Common myeloid progenitor, CD34-positive (primary cell): ENCODE measurements around the gene MEGF10.

Experiments used
- CTCF ChIA-PET: fragments of 350-600 bp; sonication (Branson Sonifier 250); formaldehyde crosslinking; loops from one replicate; lab custom pipeline; 2021; ENCODE audit warnings: antibody characterized with exemption; lab: Charles Lee
- POLR2A ChIA-PET: fragments of 350-600 bp; sonication (Branson Sonifier 250); formaldehyde crosslinking; loops from one replicate; lab custom pipeline; 2021; ENCODE audit warnings: antibody characterized with exemption; lab: Charles Lee
- DNase-seq, 3 donors: peaks; one replicate each; pipeline versions ENCODE4 v3.0.0 to v3.0.0-alpha.2; 2013
- H3K27ac ChIP-seq, 2 experiments: 1 replicate in 1 of 2; 2 replicates in 1 of 2; pipeline ENCODE4 v1.7.0; 2013; ENCODE audit warnings: inconsistent platforms in 2 of 2, low read length in 2 of 2, mild to moderate bottlenecking in 2 of 2, low read depth in 1 of 2, moderate library complexity in 1 of 2; ENCODE audit not compliant: severe bottlenecking in 2 of 2, insufficient read depth in 1 of 2, poor library complexity in 1 of 2
- H3K27me3 ChIP-seq, 5 experiments: replicated peaks in 2 of 5; 1 replicate in 3 of 5; 2 replicates in 2 of 5; pipeline versions ENCODE4 v1.6.1 to v1.7.0; 2013; ENCODE audit warnings: low read length in 4 of 5, mild to moderate bottlenecking in 2 of 5, moderate library complexity in 2 of 5, inconsistent platforms in 1 of 5; ENCODE audit not compliant: insufficient read depth in 5 of 5, control insufficient read depth in 4 of 5
- H3K36me3 ChIP-seq, 4 experiments: 1 replicate in 2 of 4; 2 replicates in 2 of 4; pipeline versions ENCODE4 v1.6.1 to v1.7.0; 2013; ENCODE audit warnings: low read length in 3 of 4, control low read depth in 1 of 4, mild to moderate bottlenecking in 1 of 4; ENCODE audit not compliant: control insufficient read depth in 4 of 4, insufficient read depth in 4 of 4
- H3K4me1 ChIP-seq, 4 experiments: 1 replicate in 3 of 4; 2 replicates in 1 of 4; pipeline versions ENCODE4 v1.6.1 to v1.7.1; 2013; ENCODE audit warnings: low read length in 3 of 4, mild to moderate bottlenecking in 3 of 4, control low read depth in 1 of 4, inconsistent platforms in 1 of 4, moderate library complexity in 1 of 4; ENCODE audit not compliant: control insufficient read depth in 4 of 4, insufficient read depth in 4 of 4; ENCODE audit errors: control extremely low read depth in 1 of 4
- H3K4me3 ChIP-seq, 7 experiments: 1 replicate in 4 of 7; 2 replicates in 3 of 7; pipeline versions ENCODE4 v1.5.1 to v1.7.0; 2013; ENCODE audit warnings: mild to moderate bottlenecking in 7 of 7, low read length in 6 of 7, moderate library complexity in 6 of 7, inconsistent platforms in 2 of 7, low read depth in 2 of 7, control low read depth in 1 of 7; ENCODE audit not compliant: insufficient read depth in 4 of 7, control insufficient read depth in 1 of 7; ENCODE audit errors: extremely low read depth in 1 of 7
- H3K9me3 ChIP-seq, 5 experiments: 1 replicate in 4 of 5; 2 replicates in 1 of 5; pipeline versions ENCODE4 v1.6.1 to v1.7.1; 2013; ENCODE audit warnings: low read length in 4 of 5, mild to moderate bottlenecking in 2 of 5, inconsistent platforms in 1 of 5, low read depth in 1 of 5, moderate library complexity in 1 of 5; ENCODE audit not compliant: control insufficient read depth in 4 of 5, insufficient read depth in 2 of 5; ENCODE audit errors: control extremely low read depth in 1 of 5
- WGBS: methylation state at CpG from one replicate; pipeline ENCODE4 v1.1.5; 2013; ENCODE audit not compliant: insufficient coverage; 5-methylcytosine and 5-hydroxymethylcytosine counted together

MEGF10 gene

GRCh38 chr5:127472700-127473099 lies 182.1 kb downstream of the MEGF10 start:
- WGBS: no CpG with 5 or more reads among the region's 3 CpGs
- ChIA-PET CTCF (interaction anchor here (0.9 to 1.3 kb wide), 2 partner anchors 20 to 38 kb away, joined by 3 to 4 read pairs; no protein-coding TSS in a partner anchor), POLR2A (no interaction called here)
- Histone ChIP-seq H3K27me3 (no peaks in the 10 kb centered on the region), H3K9me3 (no peaks in the 10 kb centered on the region), H3K27ac (no peak overlapping the region), H3K36me3 (no peaks in the 10 kb centered on the region), H3K4me3 (no peak overlapping the region), H3K4me1 (no peaks in the 10 kb centered on the region)
- DNase-seq: no peak

- POLR2A ChIA-PET: no interaction called here
- Histone ChIP-seq H3K36me3 (no peaks in the 10 kb centered on the region), H3K4me3 (no peak overlapping the region), H3K27me3 (peaks cover 0 to 2% (median 0%) of the 10 kb centered on the region in 5 experiments), H3K9me3 (no peaks in the 10 kb centered on the region), H3K27ac (no peak overlapping the region), H3K4me1 (no peaks in the 10 kb centered on the region)
- 96% methylated on average over 4 of the region's 4 CpGs for WGBS
- CTCF ChIA-PET: no interaction called here
- no peak for DNase-seq
Measured at GRCh38 chr5:127486471-127486870, 195.9 kb downstream of the MEGF10 start.

- no peaks in the 10 kb centered on the region for H3K36me3 ChIP-seq
- H3K9me3 ChIP-seq: no peaks in the 10 kb centered on the region
- peaks cover 0 to 2% (median 0%) of the 10 kb centered on the region in 5 experiments for H3K27me3 ChIP-seq
- H3K27ac ChIP-seq: no peak overlapping the region
- CTCF ChIA-PET: interaction anchor here (0.7 to 3.6 kb wide), 21 partner anchors 8 to 946 kb away, joined by 3 to 21 read pairs (median 3); no protein-coding TSS in a partner anchor
- 93% methylated on average over 2 of the region's 3 CpGs for WGBS
- peak; percentile 54 to 73 (median 70) for DNase-seq
- POLR2A ChIA-PET: no interaction called here
- H3K4me3 ChIP-seq: no peak overlapping the region
- no peaks in the 10 kb centered on the region for H3K4me1 ChIP-seq
Measured at GRCh38 chr5:127492854-127493738, 202.5 kb downstream of the MEGF10 start.

- WGBS: 100% methylated on average over 1 of the region's 1 CpG
- Histone ChIP-seq H3K27me3 (no peaks in the 10 kb centered on the region), H3K27ac (no peak overlapping the region), H3K4me1 (peaks cover 0 to 2% (median 0%) of the 10 kb centered on the region in 4 experiments), H3K36me3 (no peaks in the 10 kb centered on the region), H3K9me3 (no peaks in the 10 kb centered on the region), H3K4me3 (no peak overlapping the region)
- DNase-seq: no peak
- ChIA-PET CTCF (interaction anchor here (1.1 to 1.4 kb wide), 2 partner anchors 10 to 209 kb away, joined by 4 to 5 read pairs; no protein-coding TSS in a partner anchor), POLR2A (no interaction called here)
Measured at GRCh38 chr5:127498548-127498947, 208.0 kb downstream of the MEGF10 start.

GRCh38 chr5:127505905-127506304 lies 215.3 kb downstream of the MEGF10 start:
- Histone ChIP-seq H3K4me1 (peaks cover 0 to 20% (median 4%) of the 10 kb centered on the region in 4 experiments), H3K27ac (no peak overlapping the region), H3K4me3 (no peak overlapping the region), H3K27me3 (no peaks in the 10 kb centered on the region), H3K9me3 (no peaks in the 10 kb centered on the region), H3K36me3 (no peaks in the 10 kb centered on the region)
- 100% methylated on average over 1 of the region's 2 CpGs for WGBS
- DNase-seq: no peak
- ChIA-PET POLR2A (no interaction called here), CTCF (interaction anchor here (0.6 to 1.5 kb wide), 4 partner anchors 15 to 89 kb away, joined by 3 to 5 read pairs (median 4); no protein-coding TSS in a partner anchor)

GRCh38 chr5:127506616-127507015 lies 216.0 kb downstream of the MEGF10 start:
- ChIA-PET CTCF (interaction anchor here (0.7 to 1.5 kb wide), 2 partner anchors 15 to 65 kb away, joined by 3 to 4 read pairs; no protein-coding TSS in a partner anchor), POLR2A (no interaction called here)
- WGBS: 74% methylated on average over 6 of the region's 6 CpGs
- no peaks in the 10 kb centered on the region for H3K9me3 ChIP-seq
- peak in 1 of 3 donors; percentile 9 for DNase-seq
- peaks cover 0 to 20% (median 4%) of the 10 kb centered on the region in 4 experiments for H3K4me1 ChIP-seq
- H3K27me3 ChIP-seq: no peaks in the 10 kb centered on the region
- no peaks in the 10 kb centered on the region for H3K36me3 ChIP-seq
- H3K4me3 ChIP-seq: no peak overlapping the region
- H3K27ac ChIP-seq: no peak overlapping the region
